Peyer's patch (tissue), 4 donors: Measurements from ENCODE around the gene PXK.

Source experiments
- POLR2A ChIP-seq, 2 donors: fragments of 450-650 bp; IDR thresholded peaks; one replicate each; pipeline ENCODE4 v1.5.1; 2017; ENCODE audit warnings: antibody characterized with exemption in 2 of 2, mild to moderate bottlenecking in 2 of 2, moderate library complexity in 2 of 2
- TF ChIP-seq, protein P1 (sequence below), 6 experiments: fragments of 450-650 bp in 4 of 6; fragments of 200-600 bp in 2 of 6; sonication (generic) in 1 of 6; IDR thresholded peaks; one replicate each; pipeline ENCODE4 v1.5.1; 2017 to 2019; ENCODE audit warnings: antibody characterized with exemption in 6 of 6, mild to moderate bottlenecking in 3 of 6, moderate library complexity in 1 of 6

DNA sequence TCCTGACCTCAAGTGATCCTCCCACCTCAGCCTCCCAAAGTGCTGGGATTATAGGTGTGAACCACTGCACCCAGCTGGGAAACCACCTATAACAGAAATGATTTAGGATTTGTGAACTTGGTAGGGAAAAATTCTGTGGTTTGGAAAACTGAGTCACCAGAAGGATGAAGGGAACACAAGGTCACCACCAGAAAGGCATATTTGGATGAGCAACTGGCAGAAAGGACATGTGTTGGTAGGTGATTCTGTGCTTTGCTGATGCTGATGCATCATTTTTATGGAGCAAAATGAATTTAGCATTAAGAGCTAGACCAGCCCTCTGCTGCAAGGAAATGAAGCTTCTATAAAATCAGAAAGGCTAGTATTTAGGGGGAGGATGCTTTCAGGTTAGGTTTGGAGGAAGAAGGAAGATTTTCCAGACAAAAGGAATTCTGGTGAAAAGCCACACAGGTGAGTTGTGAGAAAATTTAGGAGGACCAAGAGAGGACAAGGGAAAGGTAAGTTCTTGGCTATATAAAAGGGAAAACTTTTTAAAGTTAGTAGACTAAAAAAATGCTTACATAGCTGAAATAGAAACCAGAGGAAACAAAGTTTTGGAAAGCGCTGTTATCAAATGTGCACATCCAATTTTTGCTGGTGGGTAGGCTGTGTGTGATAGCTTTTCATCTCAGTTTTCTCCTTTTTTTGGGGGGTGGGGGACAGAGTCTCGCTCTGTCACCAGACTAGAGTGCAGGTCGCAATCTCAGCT is 3.6 kb downstream of the PXK start:
- TF ChIP-seq, protein P1, sequence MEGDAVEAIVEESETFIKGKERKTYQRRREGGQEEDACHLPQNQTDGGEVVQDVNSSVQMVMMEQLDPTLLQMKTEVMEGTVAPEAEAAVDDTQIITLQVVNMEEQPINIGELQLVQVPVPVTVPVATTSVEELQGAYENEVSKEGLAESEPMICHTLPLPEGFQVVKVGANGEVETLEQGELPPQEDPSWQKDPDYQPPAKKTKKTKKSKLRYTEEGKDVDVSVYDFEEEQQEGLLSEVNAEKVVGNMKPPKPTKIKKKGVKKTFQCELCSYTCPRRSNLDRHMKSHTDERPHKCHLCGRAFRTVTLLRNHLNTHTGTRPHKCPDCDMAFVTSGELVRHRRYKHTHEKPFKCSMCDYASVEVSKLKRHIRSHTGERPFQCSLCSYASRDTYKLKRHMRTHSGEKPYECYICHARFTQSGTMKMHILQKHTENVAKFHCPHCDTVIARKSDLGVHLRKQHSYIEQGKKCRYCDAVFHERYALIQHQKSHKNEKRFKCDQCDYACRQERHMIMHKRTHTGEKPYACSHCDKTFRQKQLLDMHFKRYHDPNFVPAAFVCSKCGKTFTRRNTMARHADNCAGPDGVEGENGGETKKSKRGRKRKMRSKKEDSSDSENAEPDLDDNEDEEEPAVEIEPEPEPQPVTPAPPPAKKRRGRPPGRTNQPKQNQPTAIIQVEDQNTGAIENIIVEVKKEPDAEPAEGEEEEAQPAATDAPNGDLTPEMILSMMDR (IDR thresholded peaks at IDR 0.05) = no peak
- no peak for TF ChIP-seq POLR2A (IDR thresholded peaks at IDR 0.05)
